Hematopoietic multipotent progenitor cell (in vitro differentiated cells): ENCODE measurements around the gene POU6F2. TPM values are rescaled to one million over a fixed set of nuclear protein-coding genes. Genes with fewer than 3 reads are reported as not detected.
"Not testable (repeated sequence)": the region's sequence is repeated elsewhere in the genome, so short reads cannot be mapped to it uniquely, and the experiment has no call there.

Experiments
- DNase-seq, 3 donors: peaks; one replicate each; pipeline ENCODE4 v3.0.0-alpha.2; 2011 to 2015; ENCODE audit warnings: low read depth in 2 of 3, low spot score in 2 of 3
- total RNA-seq: library from RNA; depleted of rRNA; stranded (reverse); fragments of >200 nt; gene quantifications from one replicate; pipeline ENCODE4 v1.2.3, GENCODE V29; 2012

POU6F2 gene
- total RNA-seq, result not detected

GRCh38 chr7:38977685-38978084 is at the start of gene POU6F2:
Gene POU6F2 (plus strand): TSS chr7:38977909. CDS start chr7:38977954, 45 bp downstream.
- DNase-seq, result no peak

- no peak for DNase-seq
Observed at GRCh38 chr7:38928506-38928905, 49.2 kb upstream of the POU6F2 start.

GRCh38 chr7:38929460-38930171 is 48.1 kb upstream of the POU6F2 start:
- no peak for DNase-seq

GRCh38 chr7:38932509-38933168 is 45.1 kb upstream of the POU6F2 start:
- DNase-seq, result peak in 2 of 3 donors; percentile 66 to 74

- no peak for DNase-seq
Observed at GRCh38 chr7:38934051-38934450, 43.7 kb upstream of the POU6F2 start.

- no peak for DNase-seq
Observed at GRCh38 chr7:38934536-38934935, 43.2 kb upstream of the POU6F2 start.

GRCh38 chr7:38936641-38937040 is 41.1 kb upstream of the POU6F2 start:
- DNase-seq, result no peak

GRCh38 chr7:38938001-38938485 is 39.7 kb upstream of the POU6F2 start:
- no peak for DNase-seq

GRCh38 chr7:38938589-38938988 is 39.1 kb upstream of the POU6F2 start:
- DNase-seq, result no peak

- no peak for DNase-seq
Observed at GRCh38 chr7:38940774-38941173, 36.9 kb upstream of the POU6F2 start.

- no peak for DNase-seq
Observed at GRCh38 chr7:38942431-38943051, 35.2 kb upstream of the POU6F2 start.

GRCh38 chr7:38947541-38947940 is 30.2 kb upstream of the POU6F2 start:
- DNase-seq, result not testable (repeated sequence)

- no peak for DNase-seq
Observed at GRCh38 chr7:38950309-38950708, 27.4 kb upstream of the POU6F2 start.

GRCh38 chr7:38951213-38951612 is 26.5 kb upstream of the POU6F2 start:
- DNase-seq, result no peak

GRCh38 chr7:38953227-38953626 is 24.5 kb upstream of the POU6F2 start:
- no peak for DNase-seq

- no peak for DNase-seq
Observed at GRCh38 chr7:38953971-38954370, 23.7 kb upstream of the POU6F2 start.

GRCh38 chr7:38955892-38956291 is 21.8 kb upstream of the POU6F2 start:
- no peak for DNase-seq

GRCh38 chr7:38962028-38962427 is 15.7 kb upstream of the POU6F2 start:
- DNase-seq, result no peak

- no peak for DNase-seq
Observed at GRCh38 chr7:38964921-38965320, 12.8 kb upstream of the POU6F2 start.

GRCh38 chr7:38973760-38974159 is 3.9 kb upstream of the POU6F2 start:
- DNase-seq, result no peak

- peak in 2 of 3 donors; percentile 3 to 14 for DNase-seq
Observed at GRCh38 chr7:38975944-38976392, 1.7 kb upstream of the POU6F2 start.

- DNase-seq, result no peak
Observed at GRCh38 chr7:38978491-38978890, 782 bp downstream of the POU6F2 start.
